HEK293 (cell line): Measurements from ENCODE around the gene BTAF1.

ENCODE experiments used
- CTCF ChIA-PET: fragments of 350-600 bp; formaldehyde crosslinking; extraction: SDS; loops from one replicate; lab custom pipeline; 2021; ENCODE audit warnings: antibody characterized with exemption; lab: Yijun Ruan, JAX
- POLR2A ChIA-PET: fragments of 300-600 bp; formaldehyde crosslinking; extraction: SDS; loops from one replicate; lab custom pipeline; 2020; ENCODE audit warnings: antibody characterized with exemption, inconsistent platforms; lab: Yijun Ruan, JAX
- H3K27ac ChIP-seq: fragments of 200-500 bp; sonication (Bioruptor generic); 2 replicates; pipeline ENCODE4 v1.5.1; 2014; ENCODE audit warnings: low read depth, low read length, control low read depth, inconsistent platforms; ENCODE audit errors: extremely low read depth
- H3K36me3 ChIP-seq, 2 experiments: fragments of 200-500 bp in 1 of 2; sonication (Bioruptor generic) in 1 of 2; 1 replicate in 1 of 2; 2 replicates in 1 of 2; pipeline ENCODE4 v1.5.1; 2014 to 2017; ENCODE audit warnings: inconsistent platforms in 2 of 2, low read length in 2 of 2; ENCODE audit not compliant: control insufficient read depth in 2 of 2, insufficient read depth in 1 of 2
- H3K4me1 ChIP-seq: fragments of 200-500 bp; sonication (Bioruptor generic); 2 replicates; pipeline ENCODE4 v1.5.1; 2014; ENCODE audit warnings: mild to moderate bottlenecking, low read length, inconsistent platforms; ENCODE audit not compliant: control insufficient read depth, insufficient read depth
- H3K4me3 ChIP-seq: 2 replicates; pipeline ENCODE4 v1.5.1; 2011; ENCODE audit warnings: low read depth, mild to moderate bottlenecking, control low read depth, low read length, moderate library complexity
- H3K9me3 ChIP-seq: fragments of 200-500 bp; sonication (Bioruptor generic); 2 replicates; pipeline ENCODE4 v1.5.1; 2014; ENCODE audit warnings: low read depth, low read length, inconsistent platforms; ENCODE audit not compliant: control insufficient read depth, insufficient read depth
- EGR2 ChIP-seq: fragments of 450-650 bp; formaldehyde crosslinking; IDR thresholded peaks from 2 replicates; pipeline ENCODE4 v1.5.1; 2016; ENCODE audit warnings: low read depth, missing biosample characterization, missing genetic modification characterization
- FEZF1 ChIP-seq: fragments of 450-650 bp; formaldehyde crosslinking; IDR thresholded peaks from 2 replicates; pipeline ENCODE4 v1.5.1; 2016; ENCODE audit warnings: missing biosample characterization, missing genetic modification characterization
- GLI2 ChIP-seq: fragments of 450-650 bp; formaldehyde crosslinking; IDR thresholded peaks from 2 replicates; pipeline ENCODE4; 2017; ENCODE audit warnings: missing biosample characterization, missing genetic modification characterization, low read depth, borderline replicate concordance
- KLF1 ChIP-seq: fragments of 450-650 bp; formaldehyde crosslinking; IDR thresholded peaks from 2 replicates; pipeline ENCODE4 v1.5.1; 2016; ENCODE audit warnings: missing biosample characterization, missing genetic modification characterization
- PRDM1 ChIP-seq: fragments of 450-650 bp; formaldehyde crosslinking; IDR thresholded peaks from 2 replicates; pipeline ENCODE4; 2016; ENCODE audit warnings: missing biosample characterization, missing genetic modification characterization
- TRIM28 ChIP-seq: IDR thresholded peaks from 2 replicates; pipeline ENCODE4 v1.6.1; 2011; ENCODE audit warnings: low read length, control low read depth, borderline replicate concordance
- ZFHX2 ChIP-seq: fragments of 450-650 bp; formaldehyde crosslinking; conservative IDR thresholded peaks from 2 replicates; pipeline ENCODE4 v1.5.1; 2016; ENCODE audit warnings: missing biosample characterization, missing genetic modification characterization
- ZFP3 ChIP-seq: fragments of 450-650 bp; formaldehyde crosslinking; IDR thresholded peaks from 2 replicates; pipeline ENCODE4 v1.5.1; 2016; ENCODE audit warnings: low read depth, missing biosample characterization, missing genetic modification characterization
- ZNF155 ChIP-seq: fragments of 450-650 bp; formaldehyde crosslinking; IDR thresholded peaks from 2 replicates; pipeline ENCODE4 v1.5.1; 2016; ENCODE audit warnings: missing biosample characterization, missing genetic modification characterization
- ZNF184 ChIP-seq: fragments of 450-650 bp; IDR thresholded peaks from 2 replicates; pipeline ENCODE4 v1.5.1; 2018; ENCODE audit warnings: missing biosample characterization, mild to moderate bottlenecking, missing genetic modification characterization
- ZNF19 ChIP-seq: fragments of 450-650 bp; formaldehyde crosslinking; IDR thresholded peaks from 2 replicates; pipeline ENCODE4; 2016; ENCODE audit warnings: missing biosample characterization, missing genetic modification characterization, low read depth
- ZNF248 ChIP-seq: fragments of 450-650 bp; formaldehyde crosslinking; IDR thresholded peaks from 2 replicates; pipeline ENCODE4 v1.5.1; 2017; ENCODE audit warnings: missing biosample characterization, missing genetic modification characterization
- ZNF274 ChIP-seq, 2 experiments: fragments of 200-500 bp in 1 of 2; fragments of 450-650 bp in 1 of 2; sonication (Bioruptor generic) in 1 of 2; formaldehyde crosslinking in 1 of 2; IDR thresholded peaks; 2 replicates each; pipeline versions ENCODE4 v1.5.1 to v1.6.1; 2014 to 2016; ENCODE audit warnings: borderline replicate concordance in 1 of 2, inconsistent platforms in 1 of 2, low read length in 1 of 2, missing biosample characterization in 1 of 2, missing genetic modification characterization in 1 of 2
- ZNF37A ChIP-seq: fragments of 450-650 bp; IDR thresholded peaks from 2 replicates; pipeline ENCODE4 v1.5.1; 2018; ENCODE audit warnings: missing biosample characterization, missing genetic modification characterization
- ZNF433 ChIP-seq: fragments of 450-650 bp; formaldehyde crosslinking; IDR thresholded peaks from 2 replicates; pipeline ENCODE4 v1.5.1; 2016; ENCODE audit warnings: missing biosample characterization, missing genetic modification characterization, low read depth
- ZNF510 ChIP-seq: fragments of 450-650 bp; formaldehyde crosslinking; IDR thresholded peaks from 2 replicates; pipeline ENCODE4 v1.5.1; 2018; ENCODE audit warnings: mild to moderate bottlenecking, missing genetic modification characterization, missing biosample characterization; ENCODE audit not compliant: insufficient replicate concordance
- ZNF580 ChIP-seq: fragments of 450-650 bp; formaldehyde crosslinking; IDR thresholded peaks from 2 replicates; pipeline ENCODE4 v1.5.1; 2016; ENCODE audit warnings: missing biosample characterization, missing genetic modification characterization
- ZNF585B ChIP-seq: fragments of 450-650 bp; formaldehyde crosslinking; IDR thresholded peaks from 2 replicates; pipeline ENCODE4 v1.5.1; 2016; ENCODE audit warnings: missing biosample characterization, missing genetic modification characterization
- TF ChIP-seq, protein P1 (sequence below): fragments of 450-650 bp; formaldehyde crosslinking; IDR thresholded peaks from 2 replicates; pipeline ENCODE4 v1.5.1; 2016; ENCODE audit warnings: missing biosample characterization, missing genetic modification characterization, borderline replicate concordance
- TF ChIP-seq, protein P2 (sequence below): fragments of 450-650 bp; formaldehyde crosslinking; IDR thresholded peaks from 2 replicates; pipeline ENCODE4 v1.5.1; 2016; ENCODE audit warnings: missing biosample characterization, missing genetic modification characterization, borderline replicate concordance
- TF ChIP-seq, protein P3 (sequence below): fragments of 450-650 bp; formaldehyde crosslinking; conservative IDR thresholded peaks from 2 replicates; pipeline ENCODE4 v1.5.1; 2016; ENCODE audit warnings: low read depth, missing biosample characterization, missing genetic modification characterization
- TF ChIP-seq, protein P4 (sequence below): fragments of 450-650 bp; formaldehyde crosslinking; IDR thresholded peaks from 2 replicates; pipeline ENCODE4 v1.5.1; 2016; ENCODE audit warnings: missing biosample characterization, missing genetic modification characterization

Gene BTAF1

GRCh38 chr10:92052088-92052487 lies 128.5 kb downstream of the BTAF1 start:
- H3K9me3 ChIP-seq: no peaks in the 10 kb centered on the region
- no peak overlapping the region for H3K27ac ChIP-seq
- TF ChIP-seq ZNF19 (tag by site-specific recombination): no peak
- no peak for TF ChIP-seq ZNF37A
- no peak for TF ChIP-seq ZNF274 (IDR thresholded peaks at IDR 0.05; ENCODE audit: low read length)
- TF ChIP-seq ZNF274 (tag by site-specific recombination; IDR thresholded peaks at IDR 0.05; ENCODE audit: borderline replicate concordance): no peak
- TF ChIP-seq, protein P1, sequence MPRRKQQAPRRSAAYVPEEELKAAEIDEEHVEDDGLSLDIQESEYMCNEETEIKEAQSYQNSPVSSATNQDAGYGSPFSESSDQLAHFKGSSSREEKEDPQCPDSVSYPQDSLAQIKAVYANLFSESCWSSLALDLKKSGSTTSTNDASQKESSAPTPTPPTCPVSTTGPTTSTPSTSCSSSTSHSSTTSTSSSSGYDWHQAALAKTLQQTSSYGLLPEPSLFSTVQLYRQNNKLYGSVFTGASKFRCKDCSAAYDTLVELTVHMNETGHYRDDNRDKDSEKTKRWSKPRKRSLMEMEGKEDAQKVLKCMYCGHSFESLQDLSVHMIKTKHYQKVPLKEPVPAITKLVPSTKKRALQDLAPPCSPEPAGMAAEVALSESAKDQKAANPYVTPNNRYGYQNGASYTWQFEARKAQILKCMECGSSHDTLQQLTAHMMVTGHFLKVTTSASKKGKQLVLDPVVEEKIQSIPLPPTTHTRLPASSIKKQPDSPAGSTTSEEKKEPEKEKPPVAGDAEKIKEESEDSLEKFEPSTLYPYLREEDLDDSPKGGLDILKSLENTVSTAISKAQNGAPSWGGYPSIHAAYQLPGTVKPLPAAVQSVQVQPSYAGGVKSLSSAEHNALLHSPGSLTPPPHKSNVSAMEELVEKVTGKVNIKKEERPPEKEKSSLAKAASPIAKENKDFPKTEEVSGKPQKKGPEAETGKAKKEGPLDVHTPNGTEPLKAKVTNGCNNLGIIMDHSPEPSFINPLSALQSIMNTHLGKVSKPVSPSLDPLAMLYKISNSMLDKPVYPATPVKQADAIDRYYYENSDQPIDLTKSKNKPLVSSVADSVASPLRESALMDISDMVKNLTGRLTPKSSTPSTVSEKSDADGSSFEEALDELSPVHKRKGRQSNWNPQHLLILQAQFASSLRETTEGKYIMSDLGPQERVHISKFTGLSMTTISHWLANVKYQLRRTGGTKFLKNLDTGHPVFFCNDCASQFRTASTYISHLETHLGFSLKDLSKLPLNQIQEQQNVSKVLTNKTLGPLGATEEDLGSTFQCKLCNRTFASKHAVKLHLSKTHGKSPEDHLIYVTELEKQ: no peak
- TF ChIP-seq, protein P2, sequence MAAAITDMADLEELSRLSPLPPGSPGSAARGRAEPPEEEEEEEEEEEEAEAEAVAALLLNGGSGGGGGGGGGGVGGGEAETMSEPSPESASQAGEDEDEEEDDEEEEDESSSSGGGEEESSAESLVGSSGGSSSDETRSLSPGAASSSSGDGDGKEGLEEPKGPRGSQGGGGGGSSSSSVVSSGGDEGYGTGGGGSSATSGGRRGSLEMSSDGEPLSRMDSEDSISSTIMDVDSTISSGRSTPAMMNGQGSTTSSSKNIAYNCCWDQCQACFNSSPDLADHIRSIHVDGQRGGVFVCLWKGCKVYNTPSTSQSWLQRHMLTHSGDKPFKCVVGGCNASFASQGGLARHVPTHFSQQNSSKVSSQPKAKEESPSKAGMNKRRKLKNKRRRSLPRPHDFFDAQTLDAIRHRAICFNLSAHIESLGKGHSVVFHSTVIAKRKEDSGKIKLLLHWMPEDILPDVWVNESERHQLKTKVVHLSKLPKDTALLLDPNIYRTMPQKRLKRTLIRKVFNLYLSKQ (tag by site-specific recombination): no peak
- peak; percentile 37; the same call in 1 of the 2 replicates for TF ChIP-seq KLF1
- ChIA-PET POLR2A (no interaction called here), CTCF (no interaction called here)
- no peaks in the 10 kb centered on the region for H3K4me1 ChIP-seq
- no peak overlapping the region for H3K4me3 ChIP-seq
- no peaks in the 10 kb centered on the region for H3K36me3 ChIP-seq

- H3K4me3 ChIP-seq: no peak overlapping the region
- CTCF ChIA-PET: no interaction called here
- POLR2A ChIA-PET: no interaction called here
- TF ChIP-seq PRDM1 (tag by site-specific recombination) (no peak), EGR2 (no peak), ZNF580 (no peak), ZNF510 (tag by site-specific recombination) (no peak), ZFHX2 (tag by site-specific recombination) (no peak), ZNF155 (tag by site-specific recombination) (no peak), GLI2 (tag by site-specific recombination) (no peak), ZNF433 (no peak), TRIM28 (no peak), ZNF585B (tag by site-specific recombination) (no peak), ZNF248 (tag by site-specific recombination) (no peak), ZNF19 (tag by site-specific recombination) (no peak), ZNF184 (no peak), FEZF1 (tag by site-specific recombination) (no peak), ZFP3 (tag by site-specific recombination) (no peak)
- TF ChIP-seq, protein P3, sequence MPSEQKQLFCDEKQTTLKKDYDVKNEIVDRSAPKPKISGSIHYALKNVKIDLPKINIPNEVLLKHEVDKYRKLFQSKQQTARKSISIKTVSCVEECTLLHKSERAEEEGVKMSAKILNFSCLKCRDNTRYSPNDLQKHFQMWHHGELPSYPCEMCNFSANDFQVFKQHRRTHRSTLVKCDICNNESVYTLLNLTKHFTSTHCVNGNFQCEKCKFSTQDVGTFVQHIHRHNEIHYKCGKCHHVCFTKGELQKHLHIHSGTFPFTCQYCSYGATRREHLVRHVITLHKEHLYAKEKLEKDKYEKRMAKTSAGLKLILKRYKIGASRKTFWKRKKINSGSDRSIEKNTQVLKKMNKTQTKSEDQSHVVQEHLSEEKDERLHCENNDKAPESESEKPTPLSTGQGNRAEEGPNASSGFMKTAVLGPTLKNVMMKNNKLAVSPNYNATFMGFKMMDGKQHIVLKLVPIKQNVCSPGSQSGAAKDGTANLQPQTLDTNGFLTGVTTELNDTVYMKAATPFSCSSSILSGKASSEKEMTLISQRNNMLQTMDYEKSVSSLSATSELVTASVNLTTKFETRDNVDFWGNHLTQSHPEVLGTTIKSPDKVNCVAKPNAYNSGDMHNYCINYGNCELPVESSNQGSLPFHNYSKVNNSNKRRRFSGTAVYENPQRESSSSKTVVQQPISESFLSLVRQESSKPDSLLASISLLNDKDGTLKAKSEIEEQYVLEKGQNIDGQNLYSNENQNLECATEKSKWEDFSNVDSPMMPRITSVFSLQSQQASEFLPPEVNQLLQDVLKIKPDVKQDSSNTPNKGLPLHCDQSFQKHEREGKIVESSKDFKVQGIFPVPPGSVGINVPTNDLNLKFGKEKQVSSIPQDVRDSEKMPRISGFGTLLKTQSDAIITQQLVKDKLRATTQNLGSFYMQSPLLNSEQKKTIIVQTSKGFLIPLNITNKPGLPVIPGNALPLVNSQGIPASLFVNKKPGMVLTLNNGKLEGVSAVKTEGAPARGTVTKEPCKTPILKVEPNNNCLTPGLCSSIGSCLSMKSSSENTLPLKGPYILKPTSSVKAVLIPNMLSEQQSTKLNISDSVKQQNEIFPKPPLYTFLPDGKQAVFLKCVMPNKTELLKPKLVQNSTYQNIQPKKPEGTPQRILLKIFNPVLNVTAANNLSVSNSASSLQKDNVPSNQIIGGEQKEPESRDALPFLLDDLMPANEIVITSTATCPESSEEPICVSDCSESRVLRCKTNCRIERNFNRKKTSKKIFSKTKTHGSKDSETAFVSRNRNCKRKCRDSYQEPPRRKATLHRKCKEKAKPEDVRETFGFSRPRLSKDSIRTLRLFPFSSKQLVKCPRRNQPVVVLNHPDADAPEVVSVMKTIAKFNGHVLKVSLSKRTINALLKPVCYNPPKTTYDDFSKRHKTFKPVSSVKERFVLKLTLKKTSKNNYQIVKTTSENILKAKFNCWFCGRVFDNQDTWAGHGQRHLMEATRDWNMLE (tag by site-specific recombination): no peak
- TF ChIP-seq, protein P4, sequence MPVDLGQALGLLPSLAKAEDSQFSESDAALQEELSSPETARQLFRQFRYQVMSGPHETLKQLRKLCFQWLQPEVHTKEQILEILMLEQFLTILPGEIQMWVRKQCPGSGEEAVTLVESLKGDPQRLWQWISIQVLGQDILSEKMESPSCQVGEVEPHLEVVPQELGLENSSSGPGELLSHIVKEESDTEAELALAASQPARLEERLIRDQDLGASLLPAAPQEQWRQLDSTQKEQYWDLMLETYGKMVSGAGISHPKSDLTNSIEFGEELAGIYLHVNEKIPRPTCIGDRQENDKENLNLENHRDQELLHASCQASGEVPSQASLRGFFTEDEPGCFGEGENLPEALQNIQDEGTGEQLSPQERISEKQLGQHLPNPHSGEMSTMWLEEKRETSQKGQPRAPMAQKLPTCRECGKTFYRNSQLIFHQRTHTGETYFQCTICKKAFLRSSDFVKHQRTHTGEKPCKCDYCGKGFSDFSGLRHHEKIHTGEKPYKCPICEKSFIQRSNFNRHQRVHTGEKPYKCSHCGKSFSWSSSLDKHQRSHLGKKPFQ (tag by site-specific recombination): no peak
- TF ChIP-seq, all 188 proteins: peak for 0
- H3K4me1 ChIP-seq: no peaks in the 10 kb centered on the region
- no peaks in the 10 kb centered on the region for H3K9me3 ChIP-seq
- H3K36me3 ChIP-seq: no peaks in the 10 kb centered on the region
- H3K27ac ChIP-seq: no peak overlapping the region
Observed at GRCh38 chr10:92052741-92053140, 129.2 kb downstream of the BTAF1 start.
